K562 (cell line): ENCODE measurements around the gene PTPRT.

Source experiments
- BACH1 ChIP-seq: fragments of 200-800 bp; sonication (Bioruptor generic); IDR thresholded peaks from 2 replicates; pipeline ENCODE4 v1.6.1; 2016; ENCODE audit warnings: missing genetic modification characterization, missing compliant biosample characterization
- CHD2 ChIP-seq: IDR thresholded peaks from 2 replicates; pipeline ENCODE4 v1.6.1; 2011; ENCODE audit warnings: low read depth, low read length
- CREB5 ChIP-seq: fragments of 250-450 bp; sonication (Bioruptor Pico); IDR thresholded peaks from 2 replicates; pipeline ENCODE4 v1.5.0; 2020; ENCODE audit warnings: mild to moderate bottlenecking
- CTCF ChIP-seq, 3 experiments: IDR thresholded peaks in 2 of 3; conservative IDR thresholded peaks in 1 of 3; 2 replicates each; pipeline ENCODE4 v1.5.1; 2011 to 2012; ENCODE audit warnings: low read length in 3 of 3, mild to moderate bottlenecking in 3 of 3, control low read depth in 2 of 3, improper control_type of control experiment in 1 of 3, inconsistent platforms in 1 of 3, low read depth in 1 of 3, mixed read lengths in 1 of 3, moderate library complexity in 1 of 3; ENCODE audit not compliant: insufficient read depth in 2 of 3
- ELK3 ChIP-seq: fragments of 450-650 bp; formaldehyde crosslinking; IDR thresholded peaks from 2 replicates; pipeline ENCODE4 v1.4.0; 2020; ENCODE audit warnings: mild to moderate bottlenecking
- FOXO4 ChIP-seq: fragments of 450-650 bp; formaldehyde crosslinking; IDR thresholded peaks from 2 replicates; pipeline ENCODE4 v1.4.0; 2020; ENCODE audit warnings: mild to moderate bottlenecking, moderate library complexity
- GTF3C2 ChIP-seq: IDR thresholded peaks from 3 replicates; pipeline ENCODE4 v1.6.1; 2011; ENCODE audit warnings: borderline replicate concordance, mild to moderate bottlenecking, moderate library complexity; ENCODE audit not compliant: insufficient read length; ENCODE audit errors: extremely low read depth
- MYNN ChIP-seq, 2 experiments: sonication (generic); formaldehyde crosslinking in 1 of 2; IDR thresholded peaks; 2 replicates each; pipeline versions ENCODE4 v1.5.0 to v1.6.1; 2016 to 2020; ENCODE audit warnings: antibody characterized with exemption in 1 of 2, missing genetic modification reagents in 1 of 2
- SIN3B ChIP-seq: fragments of 450-650 bp; IDR thresholded peaks from 2 replicates; pipeline ENCODE4 v1.6.1; 2017; ENCODE audit warnings: low read depth, mild to moderate bottlenecking, moderate library complexity

- TF ChIP-seq CTCF (IDR thresholded peaks at IDR 0.05 in 2 of 3, conservative IDR thresholded peaks at IDR 0.05 in 1 of 3; ENCODE audit: insufficient read depth in 2 of 3, low read depth in 1 of 3, low read length in 3 of 3) (no peak), CREB5 (no peak), BACH1 (tag) (no peak), FOXO4 (no peak), ELK3 (CRISPR knock-in tag) (no peak), CHD2 (no peak), MYNN (IDR thresholded peaks at IDR 0.05) (no peak), MYNN (CRISPR knock-in tag; IDR thresholded peaks at IDR 0.05) (no peak), GTF3C2 (no peak), SIN3B (no peak)
Observed at GRCh38 chr20:42340368-42340767, 849.3 kb downstream of the PTPRT start.
